H9 (cell line): ENCODE measurements around the gene DLD. TPM values are rescaled to one million over a fixed set of nuclear protein-coding genes. Genes with fewer than 3 reads are reported as not detected.

Source experiments
- DNase-seq: peaks from one replicate; pipeline ENCODE4 v3.0.0-alpha.2; 2017
- H2AFZ ChIP-seq: one replicate; pipeline ENCODE4 v1.6.1; 2013; ENCODE audit warnings: mild to moderate bottlenecking, low read length, control low read depth, moderate library complexity
- H2AK5ac ChIP-seq: 2 replicates; pipeline ENCODE4 v1.6.1; 2013; ENCODE audit warnings: low read length, control low read depth, mixed read lengths; ENCODE audit not compliant: insufficient read length
- H2BK120ac ChIP-seq: one replicate; pipeline ENCODE4 v1.6.1; 2013; ENCODE audit warnings: low read depth, mild to moderate bottlenecking, low read length, control low read depth, inconsistent platforms; ENCODE audit not compliant: poor library complexity, severe bottlenecking
- H2BK12ac ChIP-seq: 2 replicates; pipeline ENCODE4 v1.6.1; 2013; ENCODE audit warnings: low read length, control low read depth, mixed read lengths, low read depth; ENCODE audit not compliant: insufficient read length
- H2BK15ac ChIP-seq: 2 replicates; pipeline ENCODE4 v1.6.1; 2013; ENCODE audit warnings: low read depth, low read length, control low read depth
- H2BK20ac ChIP-seq: one replicate; pipeline ENCODE4 v1.6.1; 2013; ENCODE audit warnings: low read depth, mild to moderate bottlenecking, low read length, control low read depth, inconsistent platforms; ENCODE audit not compliant: poor library complexity, severe bottlenecking
- H2BK5ac ChIP-seq: 2 replicates; pipeline ENCODE4 v1.6.1; 2013; ENCODE audit warnings: low read length, control low read depth, mixed read lengths; ENCODE audit not compliant: insufficient read length
- H3K14ac ChIP-seq: 2 replicates; pipeline ENCODE4 v1.6.1; 2013; ENCODE audit warnings: low read length, control low read depth; ENCODE audit not compliant: insufficient read depth
- H3K18ac ChIP-seq: 2 replicates; pipeline ENCODE4 v1.6.1; 2013; ENCODE audit warnings: low read depth, mild to moderate bottlenecking, mixed read lengths, low read length, control low read depth; ENCODE audit not compliant: insufficient read length
- H3K23ac ChIP-seq: 2 replicates; pipeline ENCODE4 v1.6.1; 2013; ENCODE audit warnings: low read length, control low read depth, mixed read lengths, low read depth; ENCODE audit not compliant: insufficient read length
- H3K23me2 ChIP-seq: 2 replicates; pipeline ENCODE4 v1.6.1; 2013; ENCODE audit warnings: low read depth, mild to moderate bottlenecking, mixed read lengths, low read length, control low read depth; ENCODE audit not compliant: insufficient read length, poor library complexity, severe bottlenecking
- H3K27ac ChIP-seq: 2 replicates; pipeline ENCODE4 v1.5.1; 2013; ENCODE audit warnings: low read length, control low read depth, mixed read lengths, low read depth; ENCODE audit not compliant: insufficient read length
- H3K27me3 ChIP-seq: 2 replicates; pipeline ENCODE4 v1.6.1; 2013; ENCODE audit warnings: low read length, control low read depth, inconsistent platforms; ENCODE audit not compliant: insufficient read depth
- H3K4ac ChIP-seq: 2 replicates; pipeline ENCODE4 v1.6.1; 2013; ENCODE audit warnings: low read depth, mild to moderate bottlenecking, control low read depth, inconsistent platforms, low read length, moderate library complexity
- H3K4me1 ChIP-seq: 2 replicates; pipeline ENCODE4 v1.6.1; 2013; ENCODE audit warnings: low read length, control low read depth, inconsistent platforms; ENCODE audit not compliant: insufficient read depth
- H3K4me2 ChIP-seq: 2 replicates; pipeline ENCODE4 v1.6.1; 2013; ENCODE audit warnings: low read length, control low read depth, mixed read lengths; ENCODE audit not compliant: insufficient read length, insufficient read depth
- H3K56ac ChIP-seq: 2 replicates; pipeline ENCODE4 v1.6.1; 2013; ENCODE audit warnings: low read depth, mild to moderate bottlenecking, mixed read lengths, low read length, control low read depth; ENCODE audit not compliant: insufficient read length
- H3K79me1 ChIP-seq: 2 replicates; pipeline ENCODE4 v1.6.1; 2013; ENCODE audit warnings: low read depth, mild to moderate bottlenecking, moderate library complexity, low read length, control low read depth, inconsistent platforms; ENCODE audit not compliant: insufficient read depth, poor library complexity, severe bottlenecking
- H3K79me2 ChIP-seq: 2 replicates; pipeline ENCODE4 v1.6.1; 2013; ENCODE audit warnings: low read length, control low read depth, inconsistent platforms; ENCODE audit not compliant: insufficient read depth
- H3K9ac ChIP-seq: 2 replicates; pipeline ENCODE4 v1.6.1; 2013; ENCODE audit warnings: low read length, control low read depth, mixed read lengths; ENCODE audit not compliant: insufficient read length; ENCODE audit errors: extremely low read depth
- H3K9me3 ChIP-seq: one replicate; pipeline ENCODE4 v1.6.1; 2013; ENCODE audit warnings: low read depth, low read length, inconsistent platforms; ENCODE audit not compliant: control insufficient read depth
- H3T11ph ChIP-seq: one replicate; pipeline ENCODE4 v1.6.1; 2013; ENCODE audit warnings: mild to moderate bottlenecking, low read length, control low read depth, inconsistent platforms
- H4K20me1 ChIP-seq: one replicate; pipeline ENCODE4 v1.6.1; 2013; ENCODE audit not compliant: control insufficient read depth, insufficient read length, insufficient read depth
- H4K5ac ChIP-seq: 2 replicates; pipeline ENCODE4 v1.6.1; 2013; ENCODE audit warnings: low read depth, mild to moderate bottlenecking, mixed read lengths, low read length, control low read depth; ENCODE audit not compliant: insufficient read length
- H4K8ac ChIP-seq: replicated peaks from 2 replicates; pipeline ENCODE4 v1.6.1; 2013; ENCODE audit warnings: low read length, control low read depth, mixed read lengths, low read depth; ENCODE audit not compliant: insufficient read length
- H4K91ac ChIP-seq: 2 replicates; pipeline ENCODE4 v1.6.1; 2013; ENCODE audit warnings: low read depth, mild to moderate bottlenecking, moderate library complexity, mixed read lengths, low read length, control low read depth; ENCODE audit not compliant: insufficient read length
- H3K27ac Mint-ChIP-seq, 3 experiments: 2 replicates in 2 of 3; 3 replicates in 1 of 3; pipeline ENCODE4 v1.8.0; 2020 to 2021; ENCODE audit warnings: mixed read lengths in 3 of 3, mild to moderate bottlenecking in 1 of 3, moderate library complexity in 1 of 3
- H3K27me3 Mint-ChIP-seq: 2 replicates; pipeline ENCODE4 v1.8.0; 2021; ENCODE audit warnings: low read depth, mild to moderate bottlenecking, moderate library complexity, mixed read lengths
- H3K36me3 Mint-ChIP-seq, 3 experiments: 2 replicates in 2 of 3; 3 replicates in 1 of 3; pipeline ENCODE4 v1.8.0; 2020 to 2021; ENCODE audit warnings: low read depth in 3 of 3, mixed read lengths in 3 of 3; ENCODE audit not compliant: insufficient read depth in 1 of 3
- H3K4me1 Mint-ChIP-seq, 2 experiments: 2 replicates each; pipeline ENCODE4 v1.8.0; 2020; ENCODE audit warnings: mixed read lengths in 2 of 2
- H3K4me3 Mint-ChIP-seq, 2 experiments: 2 replicates in 1 of 2; 3 replicates in 1 of 2; pipeline ENCODE4 v1.8.0; 2020 to 2021; ENCODE audit warnings: mild to moderate bottlenecking in 2 of 2, mixed read lengths in 2 of 2, moderate library complexity in 1 of 2
- H3K9me3 Mint-ChIP-seq, 2 experiments: 2 replicates in 1 of 2; 3 replicates in 1 of 2; pipeline ENCODE4 v1.8.0; 2020; ENCODE audit warnings: mild to moderate bottlenecking in 2 of 2, mixed read lengths in 2 of 2, moderate library complexity in 1 of 2
- WGBS: extraction: QIAGEN DNeasy Blood & Tissue Kit; methylation state at CpG from one replicate; pipeline ENCODE4 v1.1.7; 2013; ENCODE audit warnings: missing lambda C conversion rate, low lambda C conversion rate, mixed read lengths; ENCODE audit not compliant: insufficient read length; ENCODE audit errors: extremely low coverage; 5-methylcytosine and 5-hydroxymethylcytosine counted together
- total RNA-seq: library from RNA; stranded (reverse); gene quantifications from 2 replicates; pipeline ENCODE4 v1.2.1, GENCODE V29; 2021
- TF ChIP-seq, protein P1 (sequence below): fragments of 200-600 bp; sonication (generic); conservative IDR thresholded peaks from 3 replicates; pipeline ENCODE4 v1.8.0; 2021; ENCODE audit warnings: antibody characterized with exemption, mild to moderate bottlenecking

The DLD gene
- total RNA-seq, 1 experiment from 2014 or later, result 93.7 TPM

DNA sequence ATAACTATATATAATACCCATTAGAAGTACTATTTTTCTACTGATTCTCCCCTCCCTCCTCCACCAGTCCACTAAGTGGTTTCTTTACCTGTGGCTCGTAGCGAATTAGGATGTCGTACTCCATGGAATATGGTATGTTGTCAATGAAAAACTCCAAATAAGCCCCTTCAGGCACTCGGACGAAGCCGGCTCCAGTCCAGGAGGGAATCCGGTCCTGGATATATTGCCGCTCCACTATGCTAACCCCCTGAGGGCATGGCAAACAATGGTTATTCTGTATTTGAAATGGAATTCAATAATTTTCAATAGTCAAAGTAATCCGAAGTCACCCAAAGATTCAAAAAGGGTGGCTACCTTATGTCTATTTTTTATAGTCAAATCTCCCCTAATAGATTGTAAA lies 71.8 kb downstream of the DLD start:
- no peak overlapping the region for H2BK5ac ChIP-seq
- no peak for DNase-seq
- no peak overlapping the region for H2BK15ac ChIP-seq
- no peak overlapping the region for H3K27ac ChIP-seq
- Mint-ChIP-seq H3K4me1 (peaks cover 25 to 31% of the 10 kb centered on the region in 2 experiments), H3K27me3 (no peaks in the 10 kb centered on the region), H3K27ac (no peak overlapping the region), H3K9me3 (no peaks in the 10 kb centered on the region), H3K4me3 (no peak overlapping the region), H3K36me3 (peaks cover 31 to 75% (median 63%) of the 10 kb centered on the region in 3 experiments; a peak in 6 of 7 replicates)
- no peak overlapping the region for H3K4ac ChIP-seq
- TF ChIP-seq, protein P1, sequence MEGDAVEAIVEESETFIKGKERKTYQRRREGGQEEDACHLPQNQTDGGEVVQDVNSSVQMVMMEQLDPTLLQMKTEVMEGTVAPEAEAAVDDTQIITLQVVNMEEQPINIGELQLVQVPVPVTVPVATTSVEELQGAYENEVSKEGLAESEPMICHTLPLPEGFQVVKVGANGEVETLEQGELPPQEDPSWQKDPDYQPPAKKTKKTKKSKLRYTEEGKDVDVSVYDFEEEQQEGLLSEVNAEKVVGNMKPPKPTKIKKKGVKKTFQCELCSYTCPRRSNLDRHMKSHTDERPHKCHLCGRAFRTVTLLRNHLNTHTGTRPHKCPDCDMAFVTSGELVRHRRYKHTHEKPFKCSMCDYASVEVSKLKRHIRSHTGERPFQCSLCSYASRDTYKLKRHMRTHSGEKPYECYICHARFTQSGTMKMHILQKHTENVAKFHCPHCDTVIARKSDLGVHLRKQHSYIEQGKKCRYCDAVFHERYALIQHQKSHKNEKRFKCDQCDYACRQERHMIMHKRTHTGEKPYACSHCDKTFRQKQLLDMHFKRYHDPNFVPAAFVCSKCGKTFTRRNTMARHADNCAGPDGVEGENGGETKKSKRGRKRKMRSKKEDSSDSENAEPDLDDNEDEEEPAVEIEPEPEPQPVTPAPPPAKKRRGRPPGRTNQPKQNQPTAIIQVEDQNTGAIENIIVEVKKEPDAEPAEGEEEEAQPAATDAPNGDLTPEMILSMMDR, result no peak
- peaks cover 12% of the 10 kb centered on the region; the same call in 1 of the 2 replicates for H3K4me1 ChIP-seq
- H3K27me3 ChIP-seq, result no peaks in the 10 kb centered on the region
- H3K9ac ChIP-seq, result no peak overlapping the region
- H2BK20ac ChIP-seq, result no peak overlapping the region
- H3K79me1 ChIP-seq, result no peaks in the 10 kb centered on the region
- H3K23me2 ChIP-seq, result no peaks in the 10 kb centered on the region
- H3K18ac ChIP-seq, result no peak overlapping the region
- H4K5ac ChIP-seq, result no peak overlapping the region
- H3K4me2 ChIP-seq, result no peak overlapping the region
- no peaks in the 10 kb centered on the region for H3K79me2 ChIP-seq
- H2AK5ac ChIP-seq, result no peak overlapping the region
- H3K14ac ChIP-seq, result no peak overlapping the region
- no peak overlapping the region for H3K23ac ChIP-seq
- no peak overlapping the region for H2AFZ ChIP-seq
- WGBS, result no CpG with 5 or more reads among the region's 9 CpGs
- H3T11ph ChIP-seq, result no peak overlapping the region
- no peak overlapping the region for H4K91ac ChIP-seq
- no peaks in the 10 kb centered on the region for H4K20me1 ChIP-seq
- H3K56ac ChIP-seq, result no peak overlapping the region
- no peak overlapping the region for H2BK120ac ChIP-seq
- no peak overlapping the region for H4K8ac ChIP-seq
- H3K9me3 ChIP-seq, result no peaks in the 10 kb centered on the region
- H2BK12ac ChIP-seq, result no peak overlapping the region
